ENCODE measurements around the gene CCDC185. TPM values are rescaled to one million over a fixed set of nuclear protein-coding genes. Genes with fewer than 3 reads are reported as not detected.

The CCDC185 gene
- total and polyA plus RNA-seq, 2 experiments from 2014 or later, result not detected

DNA sequence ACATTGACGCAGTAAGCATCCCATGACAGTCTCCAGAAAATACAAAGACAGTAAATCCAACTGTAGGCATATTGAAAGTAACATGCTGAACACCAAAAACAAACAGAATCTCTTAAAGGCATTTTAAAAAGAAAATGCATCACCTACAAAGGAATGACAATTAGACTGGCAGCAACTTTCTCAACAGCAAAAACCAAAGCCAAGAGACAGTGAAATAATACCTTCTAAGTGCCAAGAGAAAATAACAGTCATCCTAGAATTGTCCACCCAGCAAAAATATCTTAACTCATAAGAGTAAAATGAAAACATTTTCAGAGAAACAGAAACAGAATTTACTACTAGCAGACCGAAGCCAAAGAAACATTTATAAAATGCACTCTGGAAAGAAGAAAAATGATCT is 20.0 kb downstream of the CCDC185 start:
- Histone ChIP-seq H2AFZ (no peak overlapping the region), H3K9me3 (ENCODE audit: low read depth) (no peaks in the 10 kb centered on the region), H3K36me3 (ENCODE audit: low read depth) (no peaks in the 10 kb centered on the region), H3K4me1 (ENCODE audit: insufficient read depth) (peaks cover 36% of the 10 kb centered on the region), H4K20me1 (ENCODE audit: insufficient read depth) (no peaks in the 10 kb centered on the region), H3K9me2 (ENCODE audit: insufficient read depth) (no peaks in the 10 kb centered on the region), H3F3A (ENCODE audit: insufficient read depth) (peaks cover 34% of the 10 kb centered on the region), H3K79me2 (ENCODE audit: insufficient read depth) (no peaks in the 10 kb centered on the region), H3K4me3 (peak overlapping the region; percentile 21), H3K9ac (no peak overlapping the region), H3K27me3 (replicated peaks; ENCODE audit: insufficient read depth) (no peaks in the 10 kb centered on the region), H3K4me2 (ENCODE audit: unreplicated experiment) (peak overlapping the region; percentile 49), H3K27ac (0 out of 2 replicates have a peak overlapping the region, but pooled peaks have one; percentile 4)
- TF ChIP-seq EZH2 (IDR thresholded peaks at IDR 0.05; ENCODE audit: insufficient read depth, poor library complexity, severe bottlenecking) (no peak), EZH2phosphoT487 (IDR thresholded peaks at IDR 0.05; ENCODE audit: insufficient read depth, low read depth) (no peak)
- WGBS, 2 experiments (ENCODE audit: low coverage in 1 of 2, low lambda C conversion rate in 2 of 2, missing lambda C conversion rate in 2 of 2), result 35 to 41% methylated on average over 2 of the region's 2 CpGs
- in situ Hi-C loops (cut with MboI), result no loop called here
- peak; percentile 69 for DNase-seq

DNA sequence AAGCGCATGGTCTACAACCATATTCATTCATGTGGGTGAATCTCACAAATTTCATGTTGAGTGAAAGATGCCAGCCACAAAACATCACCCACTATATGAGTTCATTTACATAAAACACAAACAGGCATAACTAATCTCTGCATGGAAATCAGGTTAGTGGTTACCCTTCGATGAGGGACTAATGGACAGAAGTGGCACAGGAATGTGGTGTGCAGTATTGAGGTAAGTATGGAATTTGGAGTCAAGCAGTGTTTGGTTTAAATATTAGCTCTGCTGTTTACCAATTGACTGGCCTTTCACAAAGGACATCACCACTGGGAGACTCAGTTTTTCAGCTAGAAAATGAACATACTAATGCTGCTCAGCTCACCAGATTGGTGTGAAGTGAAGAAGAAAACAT is 24.2 kb downstream of the CCDC185 start:
- Histone ChIP-seq H2AFZ (no peak overlapping the region), H3F3A (ENCODE audit: insufficient read depth) (peaks cover 10% of the 10 kb centered on the region), H3K36me3 (ENCODE audit: low read depth) (no peaks in the 10 kb centered on the region), H3K4me3 (no peak overlapping the region), H3K9me2 (ENCODE audit: insufficient read depth) (no peaks in the 10 kb centered on the region), H3K9ac (no peak overlapping the region), H3K9me3 (ENCODE audit: low read depth) (no peaks in the 10 kb centered on the region), H3K4me2 (ENCODE audit: unreplicated experiment) (no peak overlapping the region), H3K4me1 (ENCODE audit: insufficient read depth) (peaks cover 11% of the 10 kb centered on the region), H3K79me2 (ENCODE audit: insufficient read depth) (no peaks in the 10 kb centered on the region), H4K20me1 (ENCODE audit: insufficient read depth) (no peaks in the 10 kb centered on the region), H3K27me3 (replicated peaks; ENCODE audit: insufficient read depth) (no peaks in the 10 kb centered on the region), H3K27ac (no peak overlapping the region)
- in situ Hi-C loops (cut with MboI), result no loop called here
- no peak for DNase-seq
- no peak for TF ChIP-seq EZH2 (IDR thresholded peaks at IDR 0.05; ENCODE audit: insufficient read depth, poor library complexity, severe bottlenecking)
- TF ChIP-seq EZH2phosphoT487 (IDR thresholded peaks at IDR 0.05; ENCODE audit: insufficient read depth, low read depth), result no peak
- WGBS, 2 experiments (ENCODE audit: low coverage in 1 of 2, low lambda C conversion rate in 2 of 2, missing lambda C conversion rate in 2 of 2), result 45 to 48% methylated on average over 2 of the region's 2 CpGs

- Histone ChIP-seq H3K36me3 (ENCODE audit: low read depth) (no peaks in the 10 kb centered on the region), H3K4me3 (no peak overlapping the region), H3K27ac (no peak overlapping the region), H3K4me2 (ENCODE audit: unreplicated experiment) (no peak overlapping the region), H3K79me2 (ENCODE audit: insufficient read depth) (no peaks in the 10 kb centered on the region), H3K4me1 (ENCODE audit: insufficient read depth) (peaks cover 8% of the 10 kb centered on the region), H3F3A (ENCODE audit: insufficient read depth) (peaks cover 9% of the 10 kb centered on the region), H3K9me2 (ENCODE audit: insufficient read depth) (no peaks in the 10 kb centered on the region), H2AFZ (no peak overlapping the region), H3K9me3 (ENCODE audit: low read depth) (no peaks in the 10 kb centered on the region), H3K9ac (no peak overlapping the region), H3K27me3 (replicated peaks; ENCODE audit: insufficient read depth) (no peaks in the 10 kb centered on the region), H4K20me1 (ENCODE audit: insufficient read depth) (no peaks in the 10 kb centered on the region)
- in situ Hi-C loops (cut with MboI), result no loop called here
- TF ChIP-seq EZH2 (IDR thresholded peaks at IDR 0.05; ENCODE audit: insufficient read depth, poor library complexity, severe bottlenecking) (no peak), EZH2phosphoT487 (IDR thresholded peaks at IDR 0.05; ENCODE audit: insufficient read depth, low read depth) (no peak)
- 64 to 65% methylated on average over 7 of the region's 7 CpGs for WGBS, 2 experiments (ENCODE audit: low coverage in 1 of 2, low lambda C conversion rate in 2 of 2, missing lambda C conversion rate in 2 of 2)
- no peak for DNase-seq
These were observed 24.9 kb downstream of the CCDC185 start for GRCh38 chr1:223417903-223418663.

DNA sequence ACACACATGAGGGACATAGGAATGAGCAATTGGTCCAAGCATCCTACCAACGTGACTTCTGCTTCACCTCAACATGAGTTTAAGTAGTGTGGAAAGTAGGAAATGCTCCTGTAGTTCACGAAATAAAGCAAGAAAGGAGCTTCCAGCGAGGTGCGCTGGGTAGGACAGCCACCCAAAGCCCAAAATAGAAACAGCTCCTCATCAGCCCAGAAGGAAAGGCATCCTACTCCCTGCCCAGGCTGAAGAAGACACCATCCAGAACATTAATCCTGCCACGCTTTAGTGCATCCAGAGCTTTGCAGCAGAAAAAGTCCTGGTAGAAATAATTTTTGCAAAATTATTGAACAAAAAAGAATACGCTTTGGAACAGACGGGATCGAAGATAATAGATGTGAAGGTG is 25.9 kb downstream of the CCDC185 start:
- no peaks in the 10 kb centered on the region for H3K79me2 ChIP-seq (ENCODE audit: insufficient read depth)
- no peak overlapping the region for H2AFZ ChIP-seq
- DNase-seq, result no peak
- no peaks in the 10 kb centered on the region for H3K36me3 ChIP-seq (ENCODE audit: low read depth)
- no peak for TF ChIP-seq EZH2phosphoT487 (IDR thresholded peaks at IDR 0.05; ENCODE audit: insufficient read depth, low read depth)
- TF ChIP-seq EZH2 (IDR thresholded peaks at IDR 0.05; ENCODE audit: insufficient read depth, poor library complexity, severe bottlenecking), result no peak
- no peaks in the 10 kb centered on the region for H4K20me1 ChIP-seq (ENCODE audit: insufficient read depth)
- H3K9ac ChIP-seq, result no peak overlapping the region
- H3K4me2 ChIP-seq (ENCODE audit: unreplicated experiment), result no peak overlapping the region
- in situ Hi-C loops (cut with MboI), result no loop called here
- H3K9me2 ChIP-seq (ENCODE audit: insufficient read depth), result no peaks in the 10 kb centered on the region
- H3K27ac ChIP-seq, result no peak overlapping the region
- 84 to 89% methylated on average over 8 of the region's 8 CpGs for WGBS, 2 experiments (ENCODE audit: low coverage in 1 of 2, low lambda C conversion rate in 2 of 2, missing lambda C conversion rate in 2 of 2)
- H3K4me1 ChIP-seq (ENCODE audit: insufficient read depth), result peaks cover 12% of the 10 kb centered on the region
- peaks cover 11% of the 10 kb centered on the region; the same call in 1 of the 2 replicates for H3F3A ChIP-seq (ENCODE audit: insufficient read depth)
- no peaks in the 10 kb centered on the region for H3K27me3 ChIP-seq (replicated peaks; ENCODE audit: insufficient read depth)
- H3K4me3 ChIP-seq, result no peak overlapping the region
- no peaks in the 10 kb centered on the region for H3K9me3 ChIP-seq (ENCODE audit: low read depth)
